GM12878 (cell line): Measurements from ENCODE around the gene MYBPC2.

Experiments used
- ATF2 ChIP-seq: IDR thresholded peaks from 2 replicates; pipeline ENCODE4 v1.6.1; 2012; ENCODE audit warnings: low read length, inconsistent platforms
- CHD4 ChIP-seq: fragments of 200-600 bp; sonication (generic); IDR thresholded peaks from 2 replicates; pipeline ENCODE4 v1.6.1; 2016; ENCODE audit warnings: mild to moderate bottlenecking
- FOXM1 ChIP-seq: IDR thresholded peaks from 2 replicates; pipeline ENCODE4 v1.6.1; 2012; ENCODE audit warnings: low read depth, mild to moderate bottlenecking, inconsistent platforms, low read length, moderate library complexity
- MTA2 ChIP-seq: fragments of 450-650 bp; IDR thresholded peaks from 2 replicates; pipeline ENCODE4 v1.6.1; 2016; ENCODE audit warnings: low read depth, mild to moderate bottlenecking, moderate library complexity
- SMC3 ChIP-seq: IDR thresholded peaks from 2 replicates; pipeline ENCODE4 v1.6.1; 2011; ENCODE audit warnings: low read length, improper control_type of control experiment, borderline replicate concordance
- USF2 ChIP-seq: IDR thresholded peaks from 2 replicates; pipeline ENCODE4 v1.6.1; 2011; ENCODE audit warnings: low read depth, low read length, improper control_type of control experiment, borderline replicate concordance
- ZNF274 ChIP-seq: IDR thresholded peaks from one replicate; pipeline ENCODE4 v1.8.0; 2011; ENCODE audit not compliant: insufficient read length, insufficient read depth
- TF ChIP-seq, protein P1 (sequence below): IDR thresholded peaks from 2 replicates; pipeline ENCODE4 v1.6.1; 2011; ENCODE audit warnings: low read depth, mild to moderate bottlenecking, low read length, moderate library complexity, borderline replicate concordance; ENCODE audit errors: extremely low read depth
- TF ChIP-seq, protein P2 (sequence below): IDR thresholded peaks from 2 replicates; pipeline ENCODE4 v1.6.1; 2012; ENCODE audit warnings: low read depth, low read length, improper control_type of control experiment

GRCh38 chr19:50409347-50409746 lies 23.3 kb upstream of the MYBPC2 start:
- TF ChIP-seq MTA2 (no peak), SMC3 (no peak), CHD4 (no peak), ATF2 (no peak), FOXM1 (no peak), USF2 (no peak), ZNF274 (no peak)
- TF ChIP-seq, protein P1, sequence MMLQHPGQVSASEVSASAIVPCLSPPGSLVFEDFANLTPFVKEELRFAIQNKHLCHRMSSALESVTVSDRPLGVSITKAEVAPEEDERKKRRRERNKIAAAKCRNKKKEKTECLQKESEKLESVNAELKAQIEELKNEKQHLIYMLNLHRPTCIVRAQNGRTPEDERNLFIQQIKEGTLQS, result no peak
- TF ChIP-seq, protein P2, sequence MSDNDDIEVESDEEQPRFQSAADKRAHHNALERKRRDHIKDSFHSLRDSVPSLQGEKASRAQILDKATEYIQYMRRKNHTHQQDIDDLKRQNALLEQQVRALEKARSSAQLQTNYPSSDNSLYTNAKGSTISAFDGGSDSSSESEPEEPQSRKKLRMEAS, result no peak
